PC-9 (cell line): Measurements from ENCODE around the gene CLEC16A.

Source experiments
- CTCF ChIP-seq: fragments of 200-600 bp; sonication (generic); conservative IDR thresholded peaks from 2 replicates; pipeline ENCODE4 v1.6.1; 2017; ENCODE audit warnings: mixed run types, antibody characterized with exemption, mild to moderate bottlenecking, moderate library complexity
- EZH2 ChIP-seq: fragments of 200-600 bp; sonication (generic); IDR thresholded peaks from 2 replicates; pipeline ENCODE4 v1.8.0; 2017; ENCODE audit warnings: antibody characterized with exemption, low read depth

- TF ChIP-seq CTCF (no peak), EZH2 (no peak)
Observed at GRCh38 chr16:11168386-11169051, 224.2 kb downstream of the CLEC16A start.
